ENCODE measurements around the gene MET.

Gene MET

DNA sequence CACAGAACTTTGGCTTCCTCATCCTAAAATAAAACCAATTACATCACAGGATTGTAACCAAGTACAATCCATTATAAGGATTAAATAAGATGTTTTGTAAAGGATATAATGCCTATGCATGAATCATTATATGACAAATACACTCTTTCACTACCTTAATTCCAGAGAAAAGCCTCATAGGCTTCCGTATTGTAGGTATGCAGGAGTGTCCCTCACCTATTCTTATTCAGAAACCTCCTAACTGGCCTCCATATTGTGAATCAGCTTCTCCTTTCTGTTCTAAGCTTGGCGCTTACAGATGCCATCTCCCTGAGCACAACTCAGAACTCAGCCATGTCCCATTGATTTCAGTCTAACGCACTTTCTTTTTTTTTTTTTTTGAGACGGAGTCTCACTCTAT lies 120.8 kb downstream of the MET start:
- no peaks in the 10 kb centered on the region for H3K4me1 ChIP-seq (ENCODE audit: low read depth, poor library complexity, severe bottlenecking)
- no peak overlapping the region for H2AFZ ChIP-seq (ENCODE audit: low read depth)
- no peaks in the 10 kb centered on the region for H3K79me2 ChIP-seq (ENCODE audit: insufficient read depth, low read depth)
- H3K4me2 ChIP-seq, result no peak overlapping the region
- TF ChIP-seq CTCF (conservative IDR thresholded peaks at IDR 0.05; ENCODE audit: low read depth, low read length), result no peak
- H3K36me3 ChIP-seq (ENCODE audit: insufficient read depth), result no peaks in the 10 kb centered on the region
- H3K27ac ChIP-seq, result no peak overlapping the region
- no peaks in the 10 kb centered on the region for H4K20me1 ChIP-seq (ENCODE audit: insufficient read depth)
- no peaks in the 10 kb centered on the region for H3K27me3 ChIP-seq (ENCODE audit: insufficient read depth, low read depth)
- no peak overlapping the region for H3K4me3 ChIP-seq (IDR thresholded peaks at IDR 0.05; ENCODE audit: insufficient read depth, low read depth, low read length)
- no peak overlapping the region for H3K9ac ChIP-seq

DNA sequence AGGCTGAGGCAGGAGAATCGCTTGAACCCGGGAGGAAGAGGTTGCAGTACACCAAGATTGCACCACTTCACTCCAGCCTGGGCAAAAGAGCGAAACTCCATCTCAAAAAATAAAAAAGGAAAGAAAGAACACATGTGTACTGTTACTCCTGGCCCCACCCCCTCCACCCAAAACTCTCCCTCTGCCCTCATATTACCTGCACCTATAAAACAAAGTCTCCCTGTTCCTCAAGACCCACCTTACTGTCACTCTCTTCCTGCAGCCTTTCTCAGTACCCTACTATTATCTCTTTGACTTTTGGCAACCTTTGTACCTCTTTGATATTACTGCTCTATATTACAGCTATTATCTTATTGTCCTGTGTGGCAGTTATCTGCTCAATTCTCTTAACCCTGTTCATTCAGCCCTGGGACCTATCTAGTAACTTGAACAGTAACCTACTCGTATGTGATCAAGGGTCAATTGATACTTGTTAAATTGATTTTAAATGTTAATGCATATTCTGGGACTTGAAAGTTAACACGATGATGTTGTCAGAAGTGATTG lies 121.9 kb downstream of the MET start:
- Histone ChIP-seq H2AFZ (ENCODE audit: low read depth) (no peak overlapping the region), H3K27ac (no peak overlapping the region), H3K4me1 (ENCODE audit: low read depth, poor library complexity, severe bottlenecking) (no peaks in the 10 kb centered on the region), H3K4me2 (no peak overlapping the region), H3K79me2 (ENCODE audit: insufficient read depth, low read depth) (no peaks in the 10 kb centered on the region), H3K27me3 (ENCODE audit: insufficient read depth, low read depth) (no peaks in the 10 kb centered on the region), H4K20me1 (ENCODE audit: insufficient read depth) (no peaks in the 10 kb centered on the region), H3K9ac (no peak overlapping the region), H3K36me3 (ENCODE audit: insufficient read depth) (no peaks in the 10 kb centered on the region), H3K4me3 (IDR thresholded peaks at IDR 0.05; ENCODE audit: insufficient read depth, low read depth, low read length) (no peak overlapping the region)
- TF ChIP-seq CTCF (conservative IDR thresholded peaks at IDR 0.05; ENCODE audit: low read depth, low read length), result no peak

GRCh38 chr7:116796471-116796870 lies 124.5 kb downstream of the MET start:
- no peaks in the 10 kb centered on the region for H3K4me1 ChIP-seq (ENCODE audit: low read depth, poor library complexity, severe bottlenecking)
- no peak overlapping the region for H3K27ac ChIP-seq
- TF ChIP-seq CTCF (conservative IDR thresholded peaks at IDR 0.05; ENCODE audit: low read depth, low read length), result no peak
- H4K20me1 ChIP-seq (ENCODE audit: insufficient read depth), result no peaks in the 10 kb centered on the region
- H3K79me2 ChIP-seq (ENCODE audit: insufficient read depth, low read depth), result no peaks in the 10 kb centered on the region
- H2AFZ ChIP-seq (ENCODE audit: low read depth), result no peak overlapping the region
- H3K9ac ChIP-seq, result no peak overlapping the region
- no peaks in the 10 kb centered on the region for H3K27me3 ChIP-seq (ENCODE audit: insufficient read depth, low read depth)
- no peak overlapping the region for H3K4me3 ChIP-seq (IDR thresholded peaks at IDR 0.05; ENCODE audit: insufficient read depth, low read depth, low read length)
- no peak overlapping the region for H3K4me2 ChIP-seq
- H3K36me3 ChIP-seq (ENCODE audit: insufficient read depth), result no peaks in the 10 kb centered on the region

DNA sequence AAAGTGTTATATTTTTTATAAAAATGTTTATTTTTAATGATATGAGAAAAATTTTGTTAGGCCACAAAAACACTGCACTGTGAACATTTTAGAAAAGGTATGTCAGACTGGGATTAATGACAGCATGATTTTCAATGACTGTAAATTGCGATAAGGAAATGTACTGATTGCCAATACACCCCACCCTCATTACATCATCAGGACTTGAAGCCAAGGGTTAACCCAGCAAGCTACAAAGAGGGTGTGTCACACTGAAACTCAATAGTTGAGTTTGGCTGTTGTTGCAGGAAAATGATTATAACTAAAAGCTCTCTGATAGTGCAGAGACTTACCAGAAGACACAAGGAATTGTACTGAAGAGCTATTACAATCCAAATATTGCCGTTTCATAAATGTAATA lies 125.6 kb downstream of the MET start:
- Histone ChIP-seq H3K4me3 (IDR thresholded peaks at IDR 0.05; ENCODE audit: insufficient read depth, low read depth, low read length) (no peak overlapping the region), H3K27me3 (ENCODE audit: insufficient read depth, low read depth) (no peaks in the 10 kb centered on the region), H3K79me2 (ENCODE audit: insufficient read depth, low read depth) (no peaks in the 10 kb centered on the region), H2AFZ (ENCODE audit: low read depth) (no peak overlapping the region), H3K4me2 (no peak overlapping the region), H4K20me1 (ENCODE audit: insufficient read depth) (no peaks in the 10 kb centered on the region), H3K36me3 (ENCODE audit: insufficient read depth) (no peaks in the 10 kb centered on the region), H3K9ac (no peak overlapping the region), H3K27ac (no peak overlapping the region), H3K4me1 (ENCODE audit: low read depth, poor library complexity, severe bottlenecking) (peaks cover 2% of the 10 kb centered on the region)
- TF ChIP-seq CTCF (conservative IDR thresholded peaks at IDR 0.05; ENCODE audit: low read depth, low read length), result no peak

Data from KMS-11 (cell line).